ENCODE data around the gene PKP2. TPM values are rescaled to one million over a fixed set of nuclear protein-coding genes. Genes with fewer than 3 reads are reported as not detected.
A peak's percentile ranks its signal among the peaks of the same experiment; 100 is the strongest.

PKP2 gene
- total RNA-seq (under 1 TPM; 0.76 to 0.86 TPM), polyA plus RNA-seq (under 1 TPM; 0.52 to 0.65 TPM)

GRCh38 chr12:32896432-32897280 is at the start of gene PKP2:
PKP2 (minus strand) TSS chr12:32896777; CDS start chr12:32896731, 46 bp downstream.
- Mint-ChIP-seq H3K4me3 (peak within 1 kb of the TSS; percentile 75 to 89 (median 82)), H3K27me3 (peaks cover 37 to 51% of the 10 kb centered on the region in 2 donors), H3K27ac (peak within 1 kb of the TSS in 3 of 7 donors; percentile 23 to 65 (median 27)), H3K9me3 (peaks cover 0 to 5% (median 0%) of the 10 kb centered on the region in 8 donors), H3K4me1 (peaks cover 6 to 17% (median 13%) of the 10 kb centered on the region in 4 donors), H3K36me3 (peaks cover 0 to 4% of the 10 kb centered on the region in 2 donors)
- POLR2A ChIA-PET (ENCODE audit: partially characterized antibody) = no interaction called here
- H3K27ac ChIP-seq (ENCODE audit: low read depth, low read length) = no peak within 1 kb of the TSS
- H3K4me3 ChIP-seq (ENCODE audit: low read length in 2 of 2) = no peak within 1 kb of the TSS
- no peaks in the 10 kb centered on the region for H3K4me1 ChIP-seq (ENCODE audit: insufficient read depth, low read length)
- CTCF ChIA-PET (ENCODE audit: partially characterized antibody) = no interaction called here
- H3K36me3 ChIP-seq (ENCODE audit: insufficient read depth, low read length) = no peaks in the 10 kb centered on the region
- intact Hi-C loops (cut with micrococcal nuclease) = no loop called here
- H3K9me3 ChIP-seq (ENCODE audit: control insufficient read depth in 1 of 2, low read length in 2 of 2) = no peaks in the 10 kb centered on the region
- no peak for DNase-seq
- H3K27me3 ChIP-seq (ENCODE audit: insufficient read depth, low read length) = peaks cover 9% of the 10 kb centered on the region

GRCh38 chr12:32944195-32944594 is 47.6 kb upstream of the PKP2 start:
- Mint-ChIP-seq H3K4me3 (no peak overlapping the region), H3K27ac (no peak overlapping the region), H3K36me3 (no peaks in the 10 kb centered on the region), H3K27me3 (no peaks in the 10 kb centered on the region), H3K9me3 (no peaks in the 10 kb centered on the region), H3K4me1 (no peaks in the 10 kb centered on the region)
- ChIA-PET CTCF (ENCODE audit: partially characterized antibody) (no interaction called here), POLR2A (ENCODE audit: partially characterized antibody) (no interaction called here)
- Histone ChIP-seq H3K4me1 (ENCODE audit: insufficient read depth, low read length) (no peaks in the 10 kb centered on the region), H3K4me3 (ENCODE audit: low read length in 2 of 2) (no peak overlapping the region), H3K9me3 (ENCODE audit: control insufficient read depth in 1 of 2, low read length in 2 of 2) (no peaks in the 10 kb centered on the region), H3K27me3 (ENCODE audit: insufficient read depth, low read length) (no peaks in the 10 kb centered on the region), H3K36me3 (ENCODE audit: insufficient read depth, low read length) (no peaks in the 10 kb centered on the region), H3K27ac (ENCODE audit: low read depth, low read length) (no peak overlapping the region)
- intact Hi-C loops (cut with micrococcal nuclease) = no loop called here
- no peak for DNase-seq

- Mint-ChIP-seq H3K27ac (no peak overlapping the region), H3K9me3 (no peaks in the 10 kb centered on the region), H3K4me1 (no peaks in the 10 kb centered on the region), H3K36me3 (no peaks in the 10 kb centered on the region), H3K4me3 (no peak overlapping the region), H3K27me3 (no peaks in the 10 kb centered on the region)
- ChIA-PET CTCF (ENCODE audit: partially characterized antibody) (no interaction called here), POLR2A (ENCODE audit: partially characterized antibody) (no interaction called here)
- DNase-seq = no peak
- Histone ChIP-seq H3K4me1 (ENCODE audit: insufficient read depth, low read length) (no peaks in the 10 kb centered on the region), H3K27me3 (ENCODE audit: insufficient read depth, low read length) (no peaks in the 10 kb centered on the region), H3K36me3 (ENCODE audit: insufficient read depth, low read length) (no peaks in the 10 kb centered on the region), H3K9me3 (ENCODE audit: control insufficient read depth in 1 of 2, low read length in 2 of 2) (no peaks in the 10 kb centered on the region), H3K27ac (ENCODE audit: low read depth, low read length) (no peak overlapping the region), H3K4me3 (ENCODE audit: low read length in 2 of 2) (no peak overlapping the region)
- intact Hi-C loops (cut with micrococcal nuclease) = no loop called here
These were observed 43.2 kb upstream of the PKP2 start for GRCh38 chr12:32939801-32940200.

- no peaks in the 10 kb centered on the region for H3K36me3 Mint-ChIP-seq
- no peak for DNase-seq
- no peak overlapping the region for H3K4me3 ChIP-seq (ENCODE audit: low read length in 2 of 2)
- no peak overlapping the region for H3K27ac Mint-ChIP-seq
- H3K27ac ChIP-seq (ENCODE audit: low read depth, low read length) = no peak overlapping the region
- H3K9me3 ChIP-seq (ENCODE audit: control insufficient read depth in 1 of 2, low read length in 2 of 2) = no peaks in the 10 kb centered on the region
- no peaks in the 10 kb centered on the region for H3K4me1 Mint-ChIP-seq
- peaks cover 2 to 4% of the 10 kb centered on the region in 2 donors for H3K27me3 Mint-ChIP-seq
- intact Hi-C loops (cut with micrococcal nuclease) = no loop called here
- no peaks in the 10 kb centered on the region for H3K27me3 ChIP-seq (ENCODE audit: insufficient read depth, low read length)
- no peak overlapping the region for H3K4me3 Mint-ChIP-seq
- H3K4me1 ChIP-seq (ENCODE audit: insufficient read depth, low read length) = no peaks in the 10 kb centered on the region
- POLR2A ChIA-PET (ENCODE audit: partially characterized antibody) = no interaction called here
- CTCF ChIA-PET (ENCODE audit: partially characterized antibody) = no interaction called here
- H3K9me3 Mint-ChIP-seq = peaks cover 0 to 6% (median 0%) of the 10 kb centered on the region in 8 donors
- H3K36me3 ChIP-seq (ENCODE audit: insufficient read depth, low read length) = no peaks in the 10 kb centered on the region
These were observed 30.4 kb upstream of the PKP2 start for GRCh38 chr12:32926963-32927362.

- H3K4me3 ChIP-seq (ENCODE audit: low read length in 2 of 2) = no peak overlapping the region
- Mint-ChIP-seq H3K4me1 (no peaks in the 10 kb centered on the region), H3K9me3 (peaks cover 0 to 6% (median 0%) of the 10 kb centered on the region in 8 donors), H3K4me3 (no peak overlapping the region), H3K36me3 (no peaks in the 10 kb centered on the region), H3K27ac (no peak overlapping the region), H3K27me3 (peaks cover 2 to 4% of the 10 kb centered on the region in 2 donors)
- no peak for DNase-seq
- H3K27me3 ChIP-seq (ENCODE audit: insufficient read depth, low read length) = no peaks in the 10 kb centered on the region
- intact Hi-C loops (cut with micrococcal nuclease) = no loop called here
- no peaks in the 10 kb centered on the region for H3K9me3 ChIP-seq (ENCODE audit: control insufficient read depth in 1 of 2, low read length in 2 of 2)
- CTCF ChIA-PET (ENCODE audit: partially characterized antibody) = no interaction called here
- POLR2A ChIA-PET (ENCODE audit: partially characterized antibody) = no interaction called here
- H3K4me1 ChIP-seq (ENCODE audit: insufficient read depth, low read length) = no peaks in the 10 kb centered on the region
- no peak overlapping the region for H3K27ac ChIP-seq (ENCODE audit: low read depth, low read length)
- H3K36me3 ChIP-seq (ENCODE audit: insufficient read depth, low read length) = no peaks in the 10 kb centered on the region
These were observed 29.8 kb upstream of the PKP2 start for GRCh38 chr12:32926356-32926755.

- Histone ChIP-seq H3K27me3 (ENCODE audit: insufficient read depth, low read length) (no peaks in the 10 kb centered on the region), H3K27ac (ENCODE audit: low read depth, low read length) (no peak overlapping the region), H3K36me3 (ENCODE audit: insufficient read depth, low read length) (no peaks in the 10 kb centered on the region), H3K4me1 (ENCODE audit: insufficient read depth, low read length) (no peaks in the 10 kb centered on the region), H3K9me3 (ENCODE audit: control insufficient read depth in 1 of 2, low read length in 2 of 2) (no peaks in the 10 kb centered on the region), H3K4me3 (ENCODE audit: low read length in 2 of 2) (no peak overlapping the region)
- no peak for DNase-seq
- Mint-ChIP-seq H3K9me3 (peaks cover 0 to 4% (median 0%) of the 10 kb centered on the region in 8 donors), H3K4me1 (no peaks in the 10 kb centered on the region), H3K27ac (no peak overlapping the region), H3K4me3 (no peak overlapping the region), H3K36me3 (no peaks in the 10 kb centered on the region), H3K27me3 (peaks cover 1 to 2% of the 10 kb centered on the region in 2 donors)
- intact Hi-C loops (cut with micrococcal nuclease) = no loop called here
- ChIA-PET CTCF (ENCODE audit: partially characterized antibody) (no interaction called here), POLR2A (ENCODE audit: partially characterized antibody) (no interaction called here)
These were observed 26.1 kb upstream of the PKP2 start for GRCh38 chr12:32922546-32923297.

GRCh38 chr12:32921397-32921796 is 24.8 kb upstream of the PKP2 start:
- Mint-ChIP-seq H3K4me1 (no peaks in the 10 kb centered on the region), H3K36me3 (no peaks in the 10 kb centered on the region), H3K4me3 (no peak overlapping the region), H3K27ac (no peak overlapping the region), H3K27me3 (peaks cover 1 to 2% of the 10 kb centered on the region in 2 donors), H3K9me3 (peaks cover 0 to 4% (median 0%) of the 10 kb centered on the region in 8 donors)
- intact Hi-C loops (cut with micrococcal nuclease) = no loop called here
- CTCF ChIA-PET (ENCODE audit: partially characterized antibody) = no interaction called here
- Histone ChIP-seq H3K4me1 (ENCODE audit: insufficient read depth, low read length) (no peaks in the 10 kb centered on the region), H3K36me3 (ENCODE audit: insufficient read depth, low read length) (no peaks in the 10 kb centered on the region), H3K9me3 (ENCODE audit: control insufficient read depth in 1 of 2, low read length in 2 of 2) (no peaks in the 10 kb centered on the region), H3K27me3 (ENCODE audit: insufficient read depth, low read length) (no peaks in the 10 kb centered on the region), H3K27ac (ENCODE audit: low read depth, low read length) (no peak overlapping the region), H3K4me3 (ENCODE audit: low read length in 2 of 2) (no peak overlapping the region)
- POLR2A ChIA-PET (ENCODE audit: partially characterized antibody) = no interaction called here
- no peak for DNase-seq
